WI38 (cell line): ENCODE data around the gene DBN1.

Experiments used
- H3K4me3 ChIP-seq: 2 replicates; pipeline ENCODE4 v1.5.1; 2011; ENCODE audit warnings: low read depth, mild to moderate bottlenecking, control low read depth, low read length
- TF ChIP-seq, protein P1 (sequence below): IDR thresholded peaks from 2 replicates; pipeline ENCODE4 v1.5.1; 2012; ENCODE audit warnings: low read depth, mild to moderate bottlenecking, control low read depth, low read length

The DBN1 gene

DNA sequence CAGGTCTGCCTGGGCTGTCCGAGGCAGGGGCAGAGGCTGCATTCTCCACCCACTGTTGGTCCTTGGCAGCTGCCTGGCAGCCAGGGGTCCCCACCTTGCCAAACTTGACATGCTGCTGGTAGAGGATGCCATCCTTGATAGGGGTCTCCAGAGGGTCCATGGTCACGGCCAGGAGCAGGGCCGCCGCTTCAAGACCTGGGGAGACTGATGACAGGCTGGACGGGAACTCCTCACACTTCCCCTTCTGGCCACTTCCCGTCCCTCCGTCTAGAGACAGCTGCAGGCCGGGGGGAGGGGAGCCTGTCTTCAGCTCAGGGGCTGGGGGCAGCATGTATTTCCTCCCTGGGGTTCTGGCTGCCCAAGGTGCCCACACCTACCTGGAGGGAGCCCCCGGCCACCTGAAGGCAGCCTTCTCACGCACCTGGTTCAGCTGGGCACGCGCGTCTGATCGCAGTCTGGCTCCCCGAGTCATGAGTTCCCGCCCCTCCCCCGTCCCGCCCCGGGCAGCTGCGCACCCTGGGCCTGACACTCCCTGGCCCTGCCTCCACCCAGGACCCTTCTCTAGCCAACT is 36.0 kb upstream of the DBN1 start, which contains the start of gene DOK3:
Gene DOK3, minus strand, starts transcription at position 446 of the 571 bp plus-strand sequence. Its CDS starts 286 bp downstream, at position 160.
- H3K4me3 ChIP-seq = no peak within 1 kb of the TSS
- TF ChIP-seq, protein P1, sequence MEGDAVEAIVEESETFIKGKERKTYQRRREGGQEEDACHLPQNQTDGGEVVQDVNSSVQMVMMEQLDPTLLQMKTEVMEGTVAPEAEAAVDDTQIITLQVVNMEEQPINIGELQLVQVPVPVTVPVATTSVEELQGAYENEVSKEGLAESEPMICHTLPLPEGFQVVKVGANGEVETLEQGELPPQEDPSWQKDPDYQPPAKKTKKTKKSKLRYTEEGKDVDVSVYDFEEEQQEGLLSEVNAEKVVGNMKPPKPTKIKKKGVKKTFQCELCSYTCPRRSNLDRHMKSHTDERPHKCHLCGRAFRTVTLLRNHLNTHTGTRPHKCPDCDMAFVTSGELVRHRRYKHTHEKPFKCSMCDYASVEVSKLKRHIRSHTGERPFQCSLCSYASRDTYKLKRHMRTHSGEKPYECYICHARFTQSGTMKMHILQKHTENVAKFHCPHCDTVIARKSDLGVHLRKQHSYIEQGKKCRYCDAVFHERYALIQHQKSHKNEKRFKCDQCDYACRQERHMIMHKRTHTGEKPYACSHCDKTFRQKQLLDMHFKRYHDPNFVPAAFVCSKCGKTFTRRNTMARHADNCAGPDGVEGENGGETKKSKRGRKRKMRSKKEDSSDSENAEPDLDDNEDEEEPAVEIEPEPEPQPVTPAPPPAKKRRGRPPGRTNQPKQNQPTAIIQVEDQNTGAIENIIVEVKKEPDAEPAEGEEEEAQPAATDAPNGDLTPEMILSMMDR = no peak

DNA sequence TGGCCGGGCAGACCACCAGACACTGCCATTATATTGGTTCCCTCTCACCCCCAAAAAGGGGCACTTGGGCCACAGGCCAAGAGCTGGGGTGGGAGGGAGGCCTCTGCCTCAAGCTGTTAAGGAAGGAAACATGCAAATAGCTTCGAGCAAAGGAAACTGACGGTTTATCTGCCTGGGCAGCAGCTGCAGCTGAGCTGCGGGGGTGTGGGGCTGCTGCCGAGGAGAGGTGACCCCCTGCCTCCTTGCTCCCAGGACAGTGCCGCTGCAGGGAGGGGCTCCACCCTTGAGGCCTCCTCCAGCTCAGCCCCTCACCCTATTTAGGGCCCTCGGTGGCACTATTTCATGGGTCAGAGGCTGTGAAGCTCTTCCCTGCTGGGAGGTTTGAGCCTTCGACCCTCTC is 35.4 kb upstream of the DBN1 start:
- H3K4me3 ChIP-seq = no peak overlapping the region
- TF ChIP-seq, protein P1 = no peak

DNA sequence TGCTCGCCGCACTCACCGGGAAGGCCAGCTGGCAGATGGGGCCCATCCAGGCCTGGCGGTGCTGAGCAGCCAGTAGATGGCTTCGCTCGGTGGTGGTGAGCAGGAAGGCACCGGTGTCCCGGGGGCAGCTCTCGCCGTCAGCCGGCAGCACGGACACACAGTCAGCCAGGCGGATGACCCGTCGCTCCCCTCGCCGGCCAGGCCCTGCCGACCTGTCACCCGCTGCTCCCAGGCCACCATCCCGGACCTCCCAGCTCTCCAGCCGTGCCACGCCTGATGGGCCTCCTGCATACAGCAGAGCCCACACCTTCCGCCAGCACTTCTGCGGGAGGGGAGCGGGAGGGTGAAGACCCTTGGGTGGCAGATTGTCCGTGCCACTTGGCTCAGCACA is 34.8 kb upstream of the DBN1 start:
- no peak overlapping the region for H3K4me3 ChIP-seq
- TF ChIP-seq, protein P1 = no peak

DNA sequence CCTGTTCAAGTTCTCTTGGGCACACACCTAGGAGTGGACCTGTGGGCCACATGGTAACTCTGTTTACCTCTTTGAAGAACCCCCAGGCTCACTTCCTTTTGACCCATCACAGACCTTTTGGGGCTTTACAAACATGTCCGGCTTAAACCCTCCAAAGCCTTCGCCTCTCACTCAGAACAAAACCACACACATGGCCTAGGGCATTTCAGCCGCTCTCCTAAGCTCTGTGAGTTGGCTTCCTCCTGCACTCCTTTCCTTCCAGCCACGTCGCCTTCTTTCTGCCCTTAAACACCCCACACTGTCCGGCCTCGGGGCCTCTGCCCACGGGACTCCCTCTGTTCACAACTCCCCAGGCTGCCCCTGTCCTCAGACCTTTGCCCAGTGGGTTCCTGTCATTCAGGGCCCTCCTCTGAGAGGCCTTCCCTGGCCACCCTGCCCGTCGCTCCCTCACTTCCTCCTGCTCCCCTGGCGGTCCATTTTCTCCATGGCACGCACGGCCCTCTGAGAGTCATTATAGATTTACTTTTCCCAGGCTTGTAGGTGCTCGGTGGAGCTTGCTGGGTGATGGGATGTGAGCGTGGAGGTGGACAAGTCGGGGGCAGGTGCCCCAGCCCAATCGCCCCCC is 34.3 kb upstream of the DBN1 start:
- no peak overlapping the region for H3K4me3 ChIP-seq
- TF ChIP-seq, protein P1 = no peak

DNA sequence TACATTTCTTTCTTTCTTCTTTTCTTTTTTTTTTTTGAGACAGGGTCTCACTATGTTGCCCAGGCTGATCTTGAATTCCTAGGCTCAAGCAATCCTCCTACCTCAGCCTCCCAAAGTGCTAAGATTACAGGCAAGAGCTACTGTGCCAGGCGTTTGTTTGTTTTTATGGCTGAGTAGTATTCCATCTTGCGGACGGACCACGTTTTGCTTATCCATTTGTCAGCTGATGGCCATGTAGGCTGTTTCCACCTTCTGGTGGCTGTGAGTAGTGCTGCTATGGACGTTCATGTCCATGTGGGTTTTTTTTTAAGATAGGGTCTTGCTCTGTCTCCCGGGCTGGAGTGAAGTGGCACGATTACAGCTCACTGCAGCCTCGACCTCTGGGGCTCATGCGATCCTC is 33.7 kb upstream of the DBN1 start:
- TF ChIP-seq, protein P1 = peak; percentile 8; the same call in 1 of the 2 replicates
- H3K4me3 ChIP-seq = no peak overlapping the region

DNA sequence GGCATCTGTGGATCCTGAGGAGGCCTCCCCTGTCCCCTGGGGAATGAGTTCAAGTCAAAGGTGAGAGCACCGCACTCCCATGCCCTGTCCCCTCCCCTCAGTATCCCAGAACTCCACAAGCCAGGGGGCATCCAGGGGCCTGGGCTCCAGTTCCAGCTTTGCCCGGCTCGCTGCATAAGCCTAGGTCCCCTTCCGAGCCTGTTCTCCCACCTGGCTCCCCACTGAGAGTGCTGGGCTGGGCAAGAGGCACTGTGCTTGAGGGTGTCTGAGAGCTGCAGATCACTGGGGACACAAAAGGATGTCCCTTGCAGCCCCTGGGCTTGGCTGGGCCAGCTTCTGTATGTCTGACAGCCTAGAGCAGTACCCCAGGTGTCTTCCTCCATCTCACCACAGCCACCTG is 31.6 kb upstream of the DBN1 start:
- TF ChIP-seq, protein P1 = no peak
- no peak overlapping the region for H3K4me3 ChIP-seq
